Fibroblast of mammary gland (primary cell): ENCODE data around the gene CORO1C.

Source experiments
- DNase-seq: peaks from one replicate; pipeline ENCODE4 v3.0.0-alpha.2; 2010; ENCODE audit warnings: low read depth
- H3K4me3 ChIP-seq: 2 replicates; pipeline ENCODE4 v1.5.1; 2011; ENCODE audit warnings: low read depth, mild to moderate bottlenecking, low read length, moderate library complexity; ENCODE audit not compliant: control insufficient read depth
- TF ChIP-seq, protein P1 (sequence below): conservative IDR thresholded peaks from 2 replicates; pipeline ENCODE4 v1.5.1; 2011; ENCODE audit warnings: low read depth, low read length, inconsistent platforms; ENCODE audit not compliant: control insufficient read depth, insufficient read depth

CORO1C gene

GRCh38 chr12:108732489-108733229, 1.3 kb upstream of the CORO1C start:
- peak overlapping the region; percentile 89 for H3K4me3 ChIP-seq
- no peak for DNase-seq
- TF ChIP-seq, protein P1, sequence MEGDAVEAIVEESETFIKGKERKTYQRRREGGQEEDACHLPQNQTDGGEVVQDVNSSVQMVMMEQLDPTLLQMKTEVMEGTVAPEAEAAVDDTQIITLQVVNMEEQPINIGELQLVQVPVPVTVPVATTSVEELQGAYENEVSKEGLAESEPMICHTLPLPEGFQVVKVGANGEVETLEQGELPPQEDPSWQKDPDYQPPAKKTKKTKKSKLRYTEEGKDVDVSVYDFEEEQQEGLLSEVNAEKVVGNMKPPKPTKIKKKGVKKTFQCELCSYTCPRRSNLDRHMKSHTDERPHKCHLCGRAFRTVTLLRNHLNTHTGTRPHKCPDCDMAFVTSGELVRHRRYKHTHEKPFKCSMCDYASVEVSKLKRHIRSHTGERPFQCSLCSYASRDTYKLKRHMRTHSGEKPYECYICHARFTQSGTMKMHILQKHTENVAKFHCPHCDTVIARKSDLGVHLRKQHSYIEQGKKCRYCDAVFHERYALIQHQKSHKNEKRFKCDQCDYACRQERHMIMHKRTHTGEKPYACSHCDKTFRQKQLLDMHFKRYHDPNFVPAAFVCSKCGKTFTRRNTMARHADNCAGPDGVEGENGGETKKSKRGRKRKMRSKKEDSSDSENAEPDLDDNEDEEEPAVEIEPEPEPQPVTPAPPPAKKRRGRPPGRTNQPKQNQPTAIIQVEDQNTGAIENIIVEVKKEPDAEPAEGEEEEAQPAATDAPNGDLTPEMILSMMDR: no peak

GRCh38 chr12:108731866-108732461, 646 bp upstream of the CORO1C start:
- peak; percentile 96 for DNase-seq
- TF ChIP-seq, protein P1: no peak
- H3K4me3 ChIP-seq: peak overlapping the region; percentile 89

GRCh38 chr12:108730365-108731104, 783 bp downstream of the CORO1C start:
- TF ChIP-seq, protein P1: no peak
- DNase-seq: peak; percentile 85
- H3K4me3 ChIP-seq: peak overlapping the region; percentile 89

DNA sequence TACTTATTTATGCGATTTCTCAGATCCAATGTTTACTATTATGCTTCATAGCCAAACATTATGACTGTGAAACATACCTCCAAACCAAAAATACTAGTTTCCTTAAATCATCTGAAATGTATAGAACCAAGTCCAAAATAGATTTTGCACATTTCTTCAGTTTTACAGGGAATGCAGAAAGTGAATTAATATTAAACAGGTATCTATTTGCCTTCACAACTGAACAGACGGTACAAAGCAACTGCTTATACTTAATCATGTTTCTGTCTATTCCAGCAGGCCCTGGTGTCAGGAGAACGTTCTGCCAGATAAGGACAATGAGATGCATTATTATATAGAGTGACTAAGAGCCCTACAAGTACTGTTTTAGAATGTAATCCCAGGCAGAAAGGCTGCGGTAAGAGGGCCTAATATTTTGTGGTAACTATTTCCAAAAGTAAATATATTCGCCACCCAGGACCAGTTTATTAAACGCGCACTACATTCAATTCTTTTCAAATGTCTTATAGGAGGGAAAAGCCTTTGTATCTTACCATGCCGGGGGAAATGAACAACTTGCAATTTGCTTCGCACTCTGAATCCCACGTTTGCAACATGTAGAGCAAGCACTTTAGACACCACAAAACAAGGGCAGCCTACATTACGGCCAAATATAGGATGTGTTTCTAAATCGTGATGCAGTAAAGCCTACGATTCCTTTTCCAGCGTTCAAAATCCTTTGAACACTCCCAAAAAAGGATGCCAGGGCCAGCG, 1.5 kb downstream of the CORO1C start:
- H3K4me3 ChIP-seq: peak overlapping the region; percentile 89
- peak; percentile 57 for DNase-seq
- TF ChIP-seq, protein P1: no peak

- H3K4me3 ChIP-seq: peak overlapping the region; percentile 89
- peak; percentile 51 for DNase-seq
- TF ChIP-seq, protein P1: no peak
Measured at GRCh38 chr12:108728820-108729611, 2.3 kb downstream of the CORO1C start.
